IPS-18c (cell line): Measurements from ENCODE around the gene RCBTB1.
"Not testable (repeated sequence)": the region's sequence is repeated elsewhere in the genome, so short reads cannot be mapped to it uniquely, and the experiment has no call there.

ENCODE experiments used
- H3K4me3 ChIP-seq: 2 replicates; pipeline ENCODE4 v1.7.0; 2013; ENCODE audit warnings: low read depth, mild to moderate bottlenecking, low read length, moderate library complexity; ENCODE audit not compliant: insufficient read depth
- H3K9me3 ChIP-seq: one replicate; pipeline ENCODE4 v1.6.1; 2013; ENCODE audit warnings: mild to moderate bottlenecking, low read length, moderate library complexity; ENCODE audit not compliant: control insufficient read depth, insufficient read depth

RCBTB1 gene

GRCh38 chr13:49571299-49572240 lies 13.8 kb downstream of the RCBTB1 start:
- H3K4me3 ChIP-seq, result no peak overlapping the region
- no peaks in the 10 kb centered on the region for H3K9me3 ChIP-seq

- Histone ChIP-seq H3K9me3 (no peaks in the 10 kb centered on the region), H3K4me3 (no peak overlapping the region)
These were observed 15.2 kb downstream of the RCBTB1 start for GRCh38 chr13:49569993-49570689.

GRCh38 chr13:49567491-49567890 lies 17.9 kb downstream of the RCBTB1 start:
- no peak overlapping the region for H3K4me3 ChIP-seq
- no peaks in the 10 kb centered on the region for H3K9me3 ChIP-seq

GRCh38 chr13:49566461-49566860 lies 18.9 kb downstream of the RCBTB1 start:
- no peak overlapping the region for H3K4me3 ChIP-seq
- H3K9me3 ChIP-seq, result no peaks in the 10 kb centered on the region

- not testable (repeated sequence) for H3K9me3 ChIP-seq, H3K4me3 ChIP-seq
These were observed 19.9 kb downstream of the RCBTB1 start for GRCh38 chr13:49565461-49565860.

- H3K4me3 ChIP-seq, result no peak overlapping the region
- H3K9me3 ChIP-seq, result no peaks in the 10 kb centered on the region
These were observed 21.8 kb downstream of the RCBTB1 start for GRCh38 chr13:49563516-49563915.

- Histone ChIP-seq H3K4me3 (no peak overlapping the region), H3K9me3 (no peaks in the 10 kb centered on the region)
These were observed 24.3 kb downstream of the RCBTB1 start for GRCh38 chr13:49561062-49561410.

GRCh38 chr13:49560270-49561061 lies 24.9 kb downstream of the RCBTB1 start:
- Histone ChIP-seq H3K4me3 (no peak overlapping the region), H3K9me3 (no peaks in the 10 kb centered on the region)

GRCh38 chr13:49559006-49559405 lies 26.4 kb downstream of the RCBTB1 start:
- no peaks in the 10 kb centered on the region for H3K9me3 ChIP-seq
- no peak overlapping the region for H3K4me3 ChIP-seq

- no peak overlapping the region for H3K4me3 ChIP-seq
- no peaks in the 10 kb centered on the region for H3K9me3 ChIP-seq
These were observed 31.0 kb downstream of the RCBTB1 start for GRCh38 chr13:49554387-49554786.

GRCh38 chr13:49553888-49554287 lies 31.5 kb downstream of the RCBTB1 start:
- Histone ChIP-seq H3K9me3 (no peaks in the 10 kb centered on the region), H3K4me3 (no peak overlapping the region)

GRCh38 chr13:49550942-49551644 lies 34.3 kb downstream of the RCBTB1 start:
- no peak overlapping the region for H3K4me3 ChIP-seq
- H3K9me3 ChIP-seq, result no peaks in the 10 kb centered on the region

- Histone ChIP-seq H3K4me3 (no peak overlapping the region), H3K9me3 (no peaks in the 10 kb centered on the region)
These were observed 36.1 kb downstream of the RCBTB1 start for GRCh38 chr13:49549289-49549688.

- H3K4me3 ChIP-seq, result no peak overlapping the region
These were observed 38.8 kb downstream of the RCBTB1 start for GRCh38 chr13:49546561-49546960.

GRCh38 chr13:49545661-49546060 lies 39.7 kb downstream of the RCBTB1 start:
- no peak overlapping the region for H3K4me3 ChIP-seq
- no peaks in the 10 kb centered on the region for H3K9me3 ChIP-seq

More at GRCh38 chr13:49546561-49546960, 38.8 kb downstream of the RCBTB1 start:
- H3K9me3 ChIP-seq, result no peaks in the 10 kb centered on the region

- H3K9me3 ChIP-seq, result no peaks in the 10 kb centered on the region
These were observed 41.7 kb downstream of the RCBTB1 start for GRCh38 chr13:49543656-49544055.

GRCh38 chr13:49540552-49540951 lies 44.8 kb downstream of the RCBTB1 start:
- no peak overlapping the region for H3K4me3 ChIP-seq
- no peaks in the 10 kb centered on the region for H3K9me3 ChIP-seq

More at GRCh38 chr13:49543656-49544055, 41.7 kb downstream of the RCBTB1 start:
- no peak overlapping the region for H3K4me3 ChIP-seq
